Adrenal gland (tissue), 5 donors: ENCODE results near the gene CCL4.

Experiments used
- CTCF ChIP-seq, 6 experiments: fragments of 450-650 bp in 4 of 6; fragments of 200-600 bp in 2 of 6; sonication (generic) in 1 of 6; IDR thresholded peaks; 1 replicate in 5 of 6; 2 replicates in 1 of 6; pipeline versions ENCODE4 v1.5.1 to v1.8.0; 2016 to 2021; ENCODE audit warnings: antibody characterized with exemption in 6 of 6, mild to moderate bottlenecking in 2 of 6, moderate library complexity in 1 of 6
- POLR2A ChIP-seq, 2 donors: fragments of 450-650 bp; IDR thresholded peaks; one replicate each; pipeline ENCODE4 v1.6.1; 2017; ENCODE audit warnings: antibody characterized with exemption in 2 of 2, mild to moderate bottlenecking in 2 of 2, moderate library complexity in 1 of 2
- donor health status: DM: no; HTN: no; CAD: no.

DNA sequence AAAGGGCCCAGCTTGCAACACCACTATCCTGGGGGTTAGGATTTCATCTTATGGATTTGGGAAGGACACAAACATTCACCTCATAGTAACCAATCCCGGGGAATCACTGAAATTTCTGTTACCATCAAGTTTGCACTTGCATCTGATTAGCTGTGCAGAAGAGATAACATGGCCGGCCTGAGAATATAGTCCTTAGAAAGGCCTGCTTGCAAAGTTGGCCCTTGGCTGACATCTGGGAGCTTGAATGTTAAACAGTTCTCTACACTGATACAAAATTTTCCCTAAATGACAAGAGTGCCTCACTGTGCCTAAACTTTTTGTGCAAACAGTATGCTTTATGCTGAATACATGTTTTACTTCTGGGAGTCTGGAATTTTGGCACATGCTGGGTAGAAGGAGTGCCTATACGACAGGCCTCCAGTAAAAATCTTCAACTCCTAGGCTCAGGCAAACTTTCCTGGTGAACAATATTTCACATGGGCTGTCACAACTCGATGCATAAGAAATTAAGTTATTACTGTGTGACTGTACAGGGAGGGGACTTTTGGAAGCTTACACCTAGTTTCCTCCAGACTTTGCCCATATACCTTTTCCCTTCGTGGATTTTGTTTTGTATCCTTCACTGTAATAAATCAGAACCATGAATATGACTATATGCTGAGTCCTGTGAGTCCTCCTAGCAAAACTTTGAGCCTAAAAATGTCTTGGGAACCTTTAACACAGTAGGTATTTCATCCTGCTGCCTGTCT is 41.5 kb downstream of the CCL4 start:
- TF ChIP-seq CTCF (IDR thresholded peaks at IDR 0.05) (no peak), POLR2A (IDR thresholded peaks at IDR 0.05) (no peak)
